ENCODE measurements around the gene CAPN8. TPM values are rescaled to one million over a fixed set of nuclear protein-coding genes. Genes with fewer than 3 reads are reported as not detected.

The CAPN8 gene
- total RNA-seq, 1 donor from 2014 or later: not detected

DNA sequence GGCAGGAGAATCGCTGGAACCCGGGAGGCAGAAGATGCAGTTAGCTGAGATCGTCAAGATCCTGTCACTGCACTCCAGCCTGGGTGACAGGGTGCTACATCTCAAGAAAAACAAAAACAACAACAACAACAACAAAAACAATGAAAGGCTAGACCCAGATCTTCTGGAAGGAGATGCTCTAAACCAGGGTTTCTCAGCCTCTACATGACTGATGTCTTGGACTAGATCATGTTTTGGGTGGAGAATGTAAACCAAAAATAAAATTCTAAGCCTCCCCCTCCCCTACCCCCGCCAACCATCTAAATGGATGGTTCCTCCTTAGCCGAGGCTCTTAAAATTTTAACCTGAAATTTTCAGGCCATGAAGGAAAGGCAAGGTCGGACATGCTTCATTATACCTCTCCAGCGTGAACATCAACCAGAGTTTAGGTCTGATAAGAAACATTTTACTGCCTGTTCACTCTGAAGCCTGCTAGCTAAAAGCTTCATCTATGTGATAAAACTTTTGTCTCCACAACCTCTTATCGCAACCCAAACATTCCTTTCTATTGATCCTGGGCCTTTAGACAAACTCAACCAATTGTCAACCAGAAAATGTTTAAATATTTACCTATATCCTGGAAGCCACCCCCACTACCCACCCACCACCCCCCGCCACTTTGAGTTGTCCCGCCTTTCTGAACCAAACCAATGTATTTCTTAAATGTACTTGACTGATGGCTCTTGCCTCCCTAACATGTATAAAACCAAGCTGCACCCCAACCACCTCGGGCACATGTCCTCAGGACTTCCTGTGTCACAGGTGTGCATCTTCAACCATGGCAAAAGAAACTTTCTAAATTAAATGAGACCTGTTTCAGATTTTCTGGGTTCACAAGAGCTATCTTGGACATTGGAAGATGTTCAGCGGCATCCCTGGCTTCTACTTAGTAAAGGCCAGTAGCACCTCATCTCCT, 45.0 kb upstream of the CAPN8 start:
- H3K4me3 ChIP-seq (ENCODE audit: insufficient read depth, low read depth, low read length): no peak overlapping the region
- no peaks in the 10 kb centered on the region for H3K9me3 ChIP-seq (ENCODE audit: insufficient read depth, low read depth, low read length)
- H3K27me3 ChIP-seq (ENCODE audit: insufficient read depth, low read length): no peaks in the 10 kb centered on the region
- H3K27ac ChIP-seq (ENCODE audit: low read depth, low read length): no peak overlapping the region
- DNase-seq (ENCODE audit: low read depth) (no peak), FAIRE-seq (no peak)
- TF ChIP-seq EZH2 (IDR thresholded peaks at IDR 0.05; ENCODE audit: insufficient read depth, low read length): no peak
- TF ChIP-seq, protein P1, sequence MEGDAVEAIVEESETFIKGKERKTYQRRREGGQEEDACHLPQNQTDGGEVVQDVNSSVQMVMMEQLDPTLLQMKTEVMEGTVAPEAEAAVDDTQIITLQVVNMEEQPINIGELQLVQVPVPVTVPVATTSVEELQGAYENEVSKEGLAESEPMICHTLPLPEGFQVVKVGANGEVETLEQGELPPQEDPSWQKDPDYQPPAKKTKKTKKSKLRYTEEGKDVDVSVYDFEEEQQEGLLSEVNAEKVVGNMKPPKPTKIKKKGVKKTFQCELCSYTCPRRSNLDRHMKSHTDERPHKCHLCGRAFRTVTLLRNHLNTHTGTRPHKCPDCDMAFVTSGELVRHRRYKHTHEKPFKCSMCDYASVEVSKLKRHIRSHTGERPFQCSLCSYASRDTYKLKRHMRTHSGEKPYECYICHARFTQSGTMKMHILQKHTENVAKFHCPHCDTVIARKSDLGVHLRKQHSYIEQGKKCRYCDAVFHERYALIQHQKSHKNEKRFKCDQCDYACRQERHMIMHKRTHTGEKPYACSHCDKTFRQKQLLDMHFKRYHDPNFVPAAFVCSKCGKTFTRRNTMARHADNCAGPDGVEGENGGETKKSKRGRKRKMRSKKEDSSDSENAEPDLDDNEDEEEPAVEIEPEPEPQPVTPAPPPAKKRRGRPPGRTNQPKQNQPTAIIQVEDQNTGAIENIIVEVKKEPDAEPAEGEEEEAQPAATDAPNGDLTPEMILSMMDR (IDR thresholded peaks at IDR 0.05; ENCODE audit: insufficient read depth, low read depth, low read length): no peak
- H3K79me2 ChIP-seq (ENCODE audit: insufficient read depth, low read length): peaks cover 41% of the 10 kb centered on the region
- H3K27ac Mint-ChIP-seq (ENCODE audit: unreplicated experiment): peak overlapping the region; percentile 56
- no peaks in the 10 kb centered on the region for H3K9me3 Mint-ChIP-seq (ENCODE audit: unreplicated experiment)
- H3K27me3 Mint-ChIP-seq (ENCODE audit: low read depth, unreplicated experiment): no peaks in the 10 kb centered on the region
- H3K4me1 Mint-ChIP-seq (ENCODE audit: low read depth, unreplicated experiment): peaks cover 56% of the 10 kb centered on the region
- H3K36me3 ChIP-seq (ENCODE audit: insufficient read depth, low read length): no peaks in the 10 kb centered on the region
- peaks cover 60% of the 10 kb centered on the region for H3K4me1 ChIP-seq (ENCODE audit: insufficient read depth, low read length)
- H3K4me2 ChIP-seq (ENCODE audit: low read length): no peak overlapping the region
- peaks cover 9% of the 10 kb centered on the region for H3K36me3 Mint-ChIP-seq (ENCODE audit: low read depth, unreplicated experiment)
- H3K4me3 Mint-ChIP-seq (ENCODE audit: unreplicated experiment): peak overlapping the region; percentile 67
- H2AFZ ChIP-seq (ENCODE audit: low read depth, low read length): no peak overlapping the region
- no peak overlapping the region for H3K9ac ChIP-seq (ENCODE audit: low read length)
- H4K20me1 ChIP-seq (ENCODE audit: insufficient read depth, low read length): peaks cover 20% of the 10 kb centered on the region

DNA sequence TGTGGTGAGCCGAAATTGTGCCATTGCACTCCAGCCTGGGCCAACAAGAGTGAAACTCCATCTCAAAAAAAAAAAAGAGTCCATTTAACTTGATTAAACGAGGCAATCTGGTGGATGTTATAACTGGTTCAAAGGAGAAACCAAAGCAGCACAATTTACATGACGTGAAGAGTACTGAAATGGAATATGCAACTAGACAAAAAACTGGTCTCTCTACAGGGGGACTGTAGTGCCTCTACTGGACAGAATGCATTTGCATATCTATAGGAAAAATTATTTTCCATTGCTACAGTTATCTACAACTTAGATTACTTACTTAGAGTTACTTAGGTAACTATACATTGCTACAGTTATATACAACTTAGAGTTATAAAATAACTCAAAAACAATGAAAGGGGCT, 44.1 kb upstream of the CAPN8 start:
- no peak overlapping the region for H3K4me3 Mint-ChIP-seq (ENCODE audit: unreplicated experiment)
- Histone ChIP-seq H3K9ac (ENCODE audit: low read length) (no peak overlapping the region), H3K4me3 (ENCODE audit: insufficient read depth, low read depth, low read length) (no peak overlapping the region), H3K36me3 (ENCODE audit: insufficient read depth, low read length) (no peaks in the 10 kb centered on the region), H3K27ac (ENCODE audit: low read depth, low read length) (peak overlapping the region; percentile 5), H3K79me2 (ENCODE audit: insufficient read depth, low read length) (peaks cover 32% of the 10 kb centered on the region), H4K20me1 (ENCODE audit: insufficient read depth, low read length) (peaks cover 12% of the 10 kb centered on the region), H3K27me3 (ENCODE audit: insufficient read depth, low read length) (no peaks in the 10 kb centered on the region), H2AFZ (ENCODE audit: low read depth, low read length) (no peak overlapping the region), H3K9me3 (ENCODE audit: insufficient read depth, low read depth, low read length) (no peaks in the 10 kb centered on the region), H3K4me2 (ENCODE audit: low read length) (no peak overlapping the region), H3K4me1 (ENCODE audit: insufficient read depth, low read length) (peaks cover 60% of the 10 kb centered on the region)
- H3K9me3 Mint-ChIP-seq (ENCODE audit: unreplicated experiment): no peaks in the 10 kb centered on the region
- DNase-seq (ENCODE audit: low read depth) (no peak), FAIRE-seq (no peak)
- H3K27ac Mint-ChIP-seq (ENCODE audit: unreplicated experiment): peak overlapping the region; percentile 83
- H3K36me3 Mint-ChIP-seq (ENCODE audit: low read depth, unreplicated experiment): peaks cover 5% of the 10 kb centered on the region
- peaks cover 55% of the 10 kb centered on the region for H3K4me1 Mint-ChIP-seq (ENCODE audit: low read depth, unreplicated experiment)
- no peaks in the 10 kb centered on the region for H3K27me3 Mint-ChIP-seq (ENCODE audit: low read depth, unreplicated experiment)
- TF ChIP-seq, protein P1 (IDR thresholded peaks at IDR 0.05; ENCODE audit: insufficient read depth, low read depth, low read length): peak; percentile 58
- no peak for TF ChIP-seq EZH2 (IDR thresholded peaks at IDR 0.05; ENCODE audit: insufficient read depth, low read length)
